ENCODE results near the gene CCDC85B. TPM values are rescaled to one million over a fixed set of nuclear protein-coding genes. Genes with fewer than 3 reads are reported as not detected.

CCDC85B gene
- polyA plus RNA-seq (2012; rRNA removed), result 34.2 and 52.8 TPM in 2 replicates
- 31.2 and 38.6 TPM in 2 replicates for polyA plus RNA-seq (2012; cell fraction: cytosol; rRNA removed)
- 19.2 and 56.3 TPM in 2 replicates for polyA plus RNA-seq (2012; cell fraction: nucleus; rRNA removed)

DNA sequence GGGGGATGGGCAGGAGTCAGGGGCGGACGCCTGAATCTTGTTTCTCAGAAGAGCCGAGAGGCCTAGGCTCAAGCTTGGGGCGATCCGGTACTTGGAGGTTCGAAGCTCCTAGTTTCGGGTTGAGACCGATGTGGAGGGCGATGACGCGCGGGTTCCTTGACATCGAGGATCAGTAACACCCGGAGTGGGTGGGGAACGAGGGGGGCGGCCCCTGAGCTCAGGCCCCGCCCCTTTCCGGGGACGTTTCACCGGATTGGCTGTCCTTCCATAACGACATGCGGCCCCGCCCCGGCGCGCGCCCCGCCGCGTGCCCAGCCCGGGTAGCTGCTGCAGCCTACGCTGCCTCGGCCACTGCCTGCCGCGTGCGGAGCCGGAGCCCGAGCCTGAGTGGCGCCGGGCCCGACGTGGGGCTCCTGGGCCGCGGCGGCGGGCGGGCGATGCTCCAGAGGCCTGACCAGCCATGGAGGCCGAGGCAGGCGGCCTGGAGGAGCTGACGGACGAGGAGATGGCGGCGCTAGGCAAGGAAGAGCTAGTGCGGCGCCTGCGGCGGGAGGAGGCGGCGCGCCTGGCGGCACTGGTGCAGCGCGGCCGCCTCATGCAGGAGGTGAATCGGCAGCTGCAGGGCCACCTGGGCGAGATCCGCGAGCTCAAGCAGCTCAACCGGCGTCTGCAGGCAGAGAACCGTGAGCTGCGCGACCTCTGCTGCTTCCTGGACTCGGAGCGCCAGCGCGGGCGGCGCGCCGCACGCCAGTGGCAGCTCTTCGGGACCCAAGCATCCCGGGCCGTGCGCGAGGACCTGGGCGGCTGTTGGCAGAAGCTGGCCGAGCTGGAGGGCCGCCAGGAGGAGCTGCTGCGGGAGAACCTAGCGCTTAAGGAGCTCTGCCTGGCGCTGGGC, at the start of gene CCDC85B:
TSS of gene CCDC85B (plus strand) at position 350 of the 895 bp plus-strand sequence. CDS start at position 461, 111 bp downstream.
- POLR2A ChIA-PET, result interaction anchor here (0.5 to 3.8 kb wide), 14 partner anchors 9 to 275 kb away, joined by 3 to 46 read pairs (median 4); partner anchors contain the start of genes CFL1, CTSW, MUS81 and PCNX3

More for the DNA sequence above, at the start of gene CCDC85B:
- Histone ChIP-seq H3K4me2 (peak within 1 kb of the TSS; percentile 98), H3F3A (replicated peaks; ENCODE audit: insufficient read depth) (peaks cover 84% of the 10 kb centered on the region), H3K27me3 (ENCODE audit: insufficient read depth) (no peaks in the 10 kb centered on the region), H4K20me1 (ENCODE audit: insufficient read depth) (peaks cover 48% of the 10 kb centered on the region), H3K9ac (peak within 1 kb of the TSS; percentile 76), H3K36me3 (replicated peaks in 1 of 2; ENCODE audit: control insufficient read depth in 1 of 2, insufficient read depth in 2 of 2, low read length in 1 of 2) (peaks cover 13 to 37% of the 10 kb centered on the region in 2 experiments), H3K4me1 (ENCODE audit: control insufficient read depth in 1 of 2, insufficient read depth in 2 of 2, low read depth in 1 of 2, low read length in 1 of 2) (peaks cover 51 to 53% of the 10 kb centered on the region in 2 experiments), H3K27ac (ENCODE audit: low read depth in 2 of 2, low read length in 1 of 2) (peak within 1 kb of the TSS; percentile 94 to 99), H3K9me2 (no peaks in the 10 kb centered on the region), H2AFZ (ENCODE audit: low read depth) (no peak within 1 kb of the TSS), H3K79me2 (ENCODE audit: insufficient read depth) (peaks cover 68% of the 10 kb centered on the region), H3K9me3 (no peaks in the 10 kb centered on the region), H3K4me3 (ENCODE audit: low read depth in 2 of 2, low read length in 1 of 2) (peak within 1 kb of the TSS; percentile 65 to 70)
- TF ChIP-seq, protein P1, sequence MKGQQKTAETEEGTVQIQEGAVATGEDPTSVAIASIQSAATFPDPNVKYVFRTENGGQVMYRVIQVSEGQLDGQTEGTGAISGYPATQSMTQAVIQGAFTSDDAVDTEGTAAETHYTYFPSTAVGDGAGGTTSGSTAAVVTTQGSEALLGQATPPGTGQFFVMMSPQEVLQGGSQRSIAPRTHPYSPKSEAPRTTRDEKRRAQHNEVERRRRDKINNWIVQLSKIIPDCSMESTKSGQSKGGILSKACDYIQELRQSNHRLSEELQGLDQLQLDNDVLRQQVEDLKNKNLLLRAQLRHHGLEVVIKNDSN (IDR thresholded peaks at IDR 0.05; ENCODE audit: borderline replicate concordance, low read depth), result no peak
- TF ChIP-seq FOXM1 (IDR thresholded peaks at IDR 0.05; ENCODE audit: low read depth) (0 out of 2 replicates have a peak, but pooled peaks have one; percentile 40), PBX3 (IDR thresholded peaks at IDR 0.05) (peak; percentile 21; the same call in 1 of the 2 replicates), EP300 (IDR thresholded peaks at IDR 0.05; ENCODE audit: borderline replicate concordance in 1 of 2, low read depth in 1 of 2, low read length in 1 of 2) (no peak), RCOR1 (IDR thresholded peaks at IDR 0.05; ENCODE audit: low read length) (peak; percentile 18; the same call in 1 of the 2 replicates), REST (IDR thresholded peaks at IDR 0.05; ENCODE audit: low read depth, low read length) (0 out of 2 replicates have a peak, but pooled peaks have one; percentile 54), TAF1 (IDR thresholded peaks at IDR 0.05; ENCODE audit: borderline replicate concordance, low read depth, low read length) (peak; percentile 75), CTCF (IDR thresholded peaks at IDR 0.05) (no peak), POLR2AphosphoS5 (IDR thresholded peaks at IDR 0.05; ENCODE audit: low read depth, low read length) (peak; percentile 82), CHD2 (IDR thresholded peaks at IDR 0.05; ENCODE audit: low read length, partially characterized antibody) (peak; percentile 12), JUND (IDR thresholded peaks at IDR 0.05) (peak; percentile 5; the same call in 1 of the 2 replicates), NFIC (IDR thresholded peaks at IDR 0.05; ENCODE audit: borderline replicate concordance) (no peak; the same call in 1 of the 2 replicates), TEAD4 (IDR thresholded peaks at IDR 0.05; ENCODE audit: borderline replicate concordance, insufficient read depth) (0 out of 2 replicates have a peak, but pooled peaks have one; percentile 12), MXI1 (IDR thresholded peaks at IDR 0.05; ENCODE audit: low read depth, low read length) (peak; percentile 91), SMC3 (IDR thresholded peaks at IDR 0.05; ENCODE audit: low read depth, low read length) (no peak)
- TF ChIP-seq, protein P2, sequence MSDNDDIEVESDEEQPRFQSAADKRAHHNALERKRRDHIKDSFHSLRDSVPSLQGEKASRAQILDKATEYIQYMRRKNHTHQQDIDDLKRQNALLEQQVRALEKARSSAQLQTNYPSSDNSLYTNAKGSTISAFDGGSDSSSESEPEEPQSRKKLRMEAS (IDR thresholded peaks at IDR 0.05; ENCODE audit: low read depth), result peak; percentile 97; the same call in 1 of the 2 replicates
- peak; percentile 97 for DNase-seq
- CTCF ChIA-PET, result interaction anchor here (0.6 to 15.2 kb wide), 24 partner anchors 7 to 445 kb away, joined by 3 to 374 read pairs (median 5); partner anchors contain the start of genes C11orf68, CFL1, EFEMP2 and FOSL1
- 6% methylated on average over 12 of the region's 94 CpGs for WGBS (ENCODE audit: low lambda C conversion rate)

Data from SK-N-SH (cell line).